ENCODE data around the gene USP6NL. TPM values are rescaled to one million over a fixed set of nuclear protein-coding genes. Genes with fewer than 3 reads are reported as not detected.
A peak's percentile ranks its signal among the peaks of the same experiment; 100 is the strongest.
"Not testable (repeated sequence)": the region's sequence is repeated elsewhere in the genome, so short reads cannot be mapped to it uniquely, and the experiment has no call there.

Gene USP6NL
- total RNA-seq, 1 donor from 2014 or later = 20.0 TPM

GRCh38 chr10:11439523-11440053 is 171.9 kb downstream of the USP6NL start:
- Histone ChIP-seq H3K27ac (no peak overlapping the region), H3K36me3 (no peaks in the 10 kb centered on the region), H3K4me3 (no peak overlapping the region), H3K27me3 (ENCODE audit: low read depth) (no peaks in the 10 kb centered on the region), H3K9me3 (no peaks in the 10 kb centered on the region), H3K4me1 (no peaks in the 10 kb centered on the region)
- TF ChIP-seq, protein P1, sequence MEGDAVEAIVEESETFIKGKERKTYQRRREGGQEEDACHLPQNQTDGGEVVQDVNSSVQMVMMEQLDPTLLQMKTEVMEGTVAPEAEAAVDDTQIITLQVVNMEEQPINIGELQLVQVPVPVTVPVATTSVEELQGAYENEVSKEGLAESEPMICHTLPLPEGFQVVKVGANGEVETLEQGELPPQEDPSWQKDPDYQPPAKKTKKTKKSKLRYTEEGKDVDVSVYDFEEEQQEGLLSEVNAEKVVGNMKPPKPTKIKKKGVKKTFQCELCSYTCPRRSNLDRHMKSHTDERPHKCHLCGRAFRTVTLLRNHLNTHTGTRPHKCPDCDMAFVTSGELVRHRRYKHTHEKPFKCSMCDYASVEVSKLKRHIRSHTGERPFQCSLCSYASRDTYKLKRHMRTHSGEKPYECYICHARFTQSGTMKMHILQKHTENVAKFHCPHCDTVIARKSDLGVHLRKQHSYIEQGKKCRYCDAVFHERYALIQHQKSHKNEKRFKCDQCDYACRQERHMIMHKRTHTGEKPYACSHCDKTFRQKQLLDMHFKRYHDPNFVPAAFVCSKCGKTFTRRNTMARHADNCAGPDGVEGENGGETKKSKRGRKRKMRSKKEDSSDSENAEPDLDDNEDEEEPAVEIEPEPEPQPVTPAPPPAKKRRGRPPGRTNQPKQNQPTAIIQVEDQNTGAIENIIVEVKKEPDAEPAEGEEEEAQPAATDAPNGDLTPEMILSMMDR (IDR thresholded peaks at IDR 0.05) = no peak
- intact Hi-C loops (cut with DNase I) = no loop called here
- ATAC-seq (no peak), DNase-seq (no peak)

- ATAC-seq (no peak), DNase-seq (no peak)
- Histone ChIP-seq H3K27ac (no peak overlapping the region), H3K4me3 (no peak overlapping the region), H3K9me3 (no peaks in the 10 kb centered on the region), H3K27me3 (ENCODE audit: low read depth) (no peaks in the 10 kb centered on the region), H3K36me3 (no peaks in the 10 kb centered on the region), H3K4me1 (no peaks in the 10 kb centered on the region)
- TF ChIP-seq, protein P1 (IDR thresholded peaks at IDR 0.05) = no peak
- intact Hi-C loops (cut with DNase I) = no loop called here
These were observed 173.9 kb downstream of the USP6NL start for GRCh38 chr10:11437391-11438142.

DNA sequence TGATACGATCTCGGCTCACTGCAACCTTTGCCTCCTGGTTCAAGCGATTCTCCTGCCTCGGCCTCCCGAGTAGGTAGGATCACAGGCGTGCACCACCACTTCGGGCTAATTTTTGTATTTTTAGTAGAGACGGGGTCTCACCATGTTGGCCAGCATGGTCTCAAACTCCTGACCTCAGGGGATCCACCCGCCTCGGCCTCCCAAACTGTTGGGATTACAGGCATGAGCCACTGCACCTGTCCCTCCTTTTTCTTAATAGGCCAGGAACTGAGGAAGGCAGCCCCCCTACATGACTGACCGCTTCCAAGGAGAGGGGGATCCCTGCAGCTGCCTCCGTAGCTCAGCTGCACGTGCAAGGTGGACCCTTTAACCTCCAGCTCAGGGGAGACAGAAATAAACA is 175.0 kb downstream of the USP6NL start:
- DNase-seq; intact Hi-C loops (cut with DNase I); H3K27me3 ChIP-seq (ENCODE audit: low read depth); H3K4me1 ChIP-seq; H3K36me3 ChIP-seq; ATAC-seq; H3K4me3 ChIP-seq; H3K27ac ChIP-seq; H3K9me3 ChIP-seq: not testable (repeated sequence)

GRCh38 chr10:11435581-11435981 is 175.9 kb downstream of the USP6NL start:
- Histone ChIP-seq H3K27me3 (ENCODE audit: low read depth) (no peaks in the 10 kb centered on the region), H3K9me3 (no peaks in the 10 kb centered on the region), H3K4me3 (no peak overlapping the region), H3K27ac (no peak overlapping the region), H3K36me3 (no peaks in the 10 kb centered on the region), H3K4me1 (no peaks in the 10 kb centered on the region)
- DNase-seq (no peak), ATAC-seq (no peak)
- intact Hi-C loops (cut with DNase I) = no loop called here
- TF ChIP-seq, protein P1 (IDR thresholded peaks at IDR 0.05) = no peak

- intact Hi-C loops (cut with DNase I) = no loop called here
- TF ChIP-seq, protein P1 (IDR thresholded peaks at IDR 0.05) = peak; percentile 18
- no peak overlapping the region for H3K4me3 ChIP-seq
- H3K36me3 ChIP-seq = no peaks in the 10 kb centered on the region
- H3K27ac ChIP-seq = no peak overlapping the region
- no peaks in the 10 kb centered on the region for H3K27me3 ChIP-seq (ENCODE audit: low read depth)
- no peaks in the 10 kb centered on the region for H3K4me1 ChIP-seq
- H3K9me3 ChIP-seq = no peaks in the 10 kb centered on the region
- ATAC-seq (no peak), DNase-seq (no peak)
These were observed 177.1 kb downstream of the USP6NL start for GRCh38 chr10:11434324-11434723.

- Histone ChIP-seq H3K9me3 (no peaks in the 10 kb centered on the region), H3K27ac (no peak overlapping the region), H3K36me3 (no peaks in the 10 kb centered on the region), H3K4me3 (no peak overlapping the region), H3K27me3 (ENCODE audit: low read depth) (no peaks in the 10 kb centered on the region), H3K4me1 (no peaks in the 10 kb centered on the region)
- TF ChIP-seq, protein P1 (IDR thresholded peaks at IDR 0.05) = no peak
- ATAC-seq (no peak), DNase-seq (no peak)
- intact Hi-C loops (cut with DNase I) = no loop called here
These were observed 177.8 kb downstream of the USP6NL start for GRCh38 chr10:11433657-11434056.
